OCI-LY1 (cell line): ENCODE measurements around the gene SERPINA1.
"Not testable (repeated sequence)": the region's sequence is repeated elsewhere in the genome, so short reads cannot be mapped to it uniquely, and the experiment has no call there.

Source experiments
- H2AFZ ChIP-seq: fragments of 200-600 bp; sonication (generic), shearing (Covaris generic); 2 replicates; pipeline ENCODE4 v1.6.0; 2014; ENCODE audit warnings: antibody characterized with exemption, mild to moderate bottlenecking, low read length
- H3F3A ChIP-seq: fragments of 200-600 bp; sonication (generic), shearing (Covaris generic); 2 replicates; pipeline ENCODE4 v1.6.0; 2014; ENCODE audit warnings: mild to moderate bottlenecking, antibody characterized with exemption, low read length, moderate library complexity; ENCODE audit not compliant: insufficient read depth
- H3K27ac ChIP-seq: fragments of 200-600 bp; sonication (generic); 2 replicates; pipeline ENCODE4 v1.5.1; 2014; ENCODE audit warnings: low read length, mixed run types, mild to moderate bottlenecking, low read depth; ENCODE audit not compliant: poor library complexity, severe bottlenecking
- H3K27me3 ChIP-seq: fragments of 200-600 bp; sonication (generic); 2 replicates; pipeline ENCODE4 v1.6.0; 2014; ENCODE audit warnings: antibody characterized with exemption, mild to moderate bottlenecking, low read length, moderate library complexity; ENCODE audit not compliant: insufficient read depth
- H3K36me3 ChIP-seq: fragments of 200-600 bp; sonication (generic); 2 replicates; pipeline ENCODE4 v1.6.1; 2014; ENCODE audit warnings: mild to moderate bottlenecking, antibody characterized with exemption, low read length, moderate library complexity, mixed read lengths; ENCODE audit not compliant: insufficient read depth
- H3K4me1 ChIP-seq: fragments of 200-600 bp; sonication (generic); 2 replicates; pipeline ENCODE4 v1.5.1; 2014; ENCODE audit warnings: mild to moderate bottlenecking, low read length, moderate library complexity; ENCODE audit not compliant: insufficient read depth, severe bottlenecking
- H3K4me2 ChIP-seq: fragments of 200-600 bp; sonication (generic), shearing (Covaris generic); 2 replicates; pipeline ENCODE4 v1.6.1; 2014; ENCODE audit warnings: low read length
- H3K4me3 ChIP-seq: fragments of 200-600 bp; sonication (generic); 2 replicates; pipeline ENCODE4 v1.5.1; 2014; ENCODE audit warnings: low read length, low read depth, mild to moderate bottlenecking, mixed read lengths; ENCODE audit not compliant: poor library complexity, severe bottlenecking
- H3K79me2 ChIP-seq: fragments of 200-600 bp; shearing (Covaris generic); 2 replicates; pipeline ENCODE4 v1.6.1; 2016; ENCODE audit warnings: mixed run types, low read length, mixed read lengths; ENCODE audit not compliant: insufficient read depth
- H3K9ac ChIP-seq: fragments of 200-600 bp; sonication (generic), shearing (Covaris generic); 2 replicates; pipeline ENCODE4 v1.6.1; 2014; ENCODE audit warnings: mild to moderate bottlenecking, low read length, mixed read lengths
- H3K9me2 ChIP-seq: fragments of 200-600 bp; sonication (generic), shearing (Covaris generic); 2 replicates; pipeline ENCODE4 v1.6.1; 2014; ENCODE audit warnings: low read depth, mild to moderate bottlenecking, low read length, mixed read lengths
- H3K9me3 ChIP-seq: fragments of 200-600 bp; shearing (Covaris generic); 2 replicates; pipeline ENCODE4 v1.6.1; 2014; ENCODE audit warnings: low read length, mixed read lengths
- H4K20me1 ChIP-seq: fragments of 200-600 bp; sonication (generic), shearing (Covaris generic); 2 replicates; pipeline ENCODE4 v1.6.0; 2016; ENCODE audit warnings: mild to moderate bottlenecking, low read length; ENCODE audit not compliant: insufficient read depth
- CTCF ChIP-seq: fragments of 200-600 bp; sonication (generic), shearing (Covaris generic); IDR thresholded peaks from 2 replicates; pipeline ENCODE4 v1.5.1; 2017; ENCODE audit warnings: mild to moderate bottlenecking, antibody characterized with exemption, low read length, moderate library complexity, mixed read lengths
- EZH2 ChIP-seq: fragments of 200-600 bp; sonication (generic), shearing (Covaris generic); IDR thresholded peaks from 2 replicates; pipeline ENCODE4 v1.8.0; 2017; ENCODE audit warnings: borderline replicate concordance, mixed run types, mild to moderate bottlenecking, antibody characterized with exemption, low read length, moderate library complexity, mixed read lengths

Gene SERPINA1

GRCh38 chr14:94411638-94412037 is 23.2 kb upstream of the SERPINA1 start:
- no peaks in the 10 kb centered on the region for H3K4me1 ChIP-seq
- no peaks in the 10 kb centered on the region for H4K20me1 ChIP-seq
- no peaks in the 10 kb centered on the region for H3K79me2 ChIP-seq
- H3K4me2 ChIP-seq = no peak overlapping the region
- no peak overlapping the region for H3K9ac ChIP-seq
- H3K9me3 ChIP-seq = no peaks in the 10 kb centered on the region
- TF ChIP-seq CTCF (no peak), EZH2 (no peak)
- no peak overlapping the region for H3K27ac ChIP-seq
- no peaks in the 10 kb centered on the region for H3F3A ChIP-seq
- H3K4me3 ChIP-seq = no peak overlapping the region
- H3K9me2 ChIP-seq = no peaks in the 10 kb centered on the region
- H3K36me3 ChIP-seq = no peaks in the 10 kb centered on the region
- no peak overlapping the region for H2AFZ ChIP-seq
- H3K27me3 ChIP-seq = no peaks in the 10 kb centered on the region

GRCh38 chr14:94409430-94409829 is 21.0 kb upstream of the SERPINA1 start:
- not testable (repeated sequence) for H3F3A ChIP-seq, H3K79me2 ChIP-seq, H3K9ac ChIP-seq

GRCh38 chr14:94408546-94409095 is 20.2 kb upstream of the SERPINA1 start:
- H3K79me2 ChIP-seq = no peaks in the 10 kb centered on the region
- no peaks in the 10 kb centered on the region for H3K36me3 ChIP-seq
- no peak overlapping the region for H3K4me2 ChIP-seq
- no peaks in the 10 kb centered on the region for H3F3A ChIP-seq
- no peak overlapping the region for H3K4me3 ChIP-seq
- no peaks in the 10 kb centered on the region for H3K9me2 ChIP-seq
- no peaks in the 10 kb centered on the region for H4K20me1 ChIP-seq
- no peaks in the 10 kb centered on the region for H3K27me3 ChIP-seq
- H3K4me1 ChIP-seq = no peaks in the 10 kb centered on the region
- TF ChIP-seq CTCF (no peak), EZH2 (no peak)
- no peak overlapping the region for H2AFZ ChIP-seq
- H3K9ac ChIP-seq = no peak overlapping the region
- H3K27ac ChIP-seq = no peak overlapping the region
- no peaks in the 10 kb centered on the region for H3K9me3 ChIP-seq

More at GRCh38 chr14:94409430-94409829, 21.0 kb upstream of the SERPINA1 start:
- H3K27me3 ChIP-seq, H4K20me1 ChIP-seq, H3K4me3 ChIP-seq, H2AFZ ChIP-seq, H3K4me2 ChIP-seq, H3K36me3 ChIP-seq, H3K9me3 ChIP-seq, H3K9me2 ChIP-seq, H3K27ac ChIP-seq, H3K4me1 ChIP-seq: not testable (repeated sequence)

- H4K20me1 ChIP-seq = no peaks in the 10 kb centered on the region
- no peaks in the 10 kb centered on the region for H3K4me1 ChIP-seq
- no peaks in the 10 kb centered on the region for H3K9me2 ChIP-seq
- no peaks in the 10 kb centered on the region for H3F3A ChIP-seq
- TF ChIP-seq EZH2 (no peak), CTCF (no peak)
- no peak overlapping the region for H3K4me3 ChIP-seq
- no peak overlapping the region for H3K4me2 ChIP-seq
- H3K79me2 ChIP-seq = no peaks in the 10 kb centered on the region
- no peaks in the 10 kb centered on the region for H3K27me3 ChIP-seq
- H3K36me3 ChIP-seq = no peaks in the 10 kb centered on the region
- H3K27ac ChIP-seq = no peak overlapping the region
- H3K9me3 ChIP-seq = no peaks in the 10 kb centered on the region
- H2AFZ ChIP-seq = no peak overlapping the region
- no peak overlapping the region for H3K9ac ChIP-seq
These were observed 19.5 kb upstream of the SERPINA1 start for GRCh38 chr14:94407906-94408305.
